Activated CD4-positive, alpha-beta T cell treated with anti-CD3 and anti-CD28 coated beads, Interleukin-2, amount 50 U/mL, for 24 hours (primary cell): ENCODE results near the gene GALNT9.
"Not testable (repeated sequence)": the region's sequence is repeated elsewhere in the genome, so short reads cannot be mapped to it uniquely, and the experiment has no call there.

ENCODE experiments used
- DNase-seq, 2 donors: peaks; one replicate each; pipeline ENCODE4 v3.0.0-alpha.2; 2020; ENCODE audit warnings: low read depth in 1 of 2, low spot score in 1 of 2

GALNT9 gene

GRCh38 chr12:132149526-132149925 lies 179.9 kb downstream of the GALNT9 start:
- DNase-seq: not testable (repeated sequence)

GRCh38 chr12:132148368-132149045 lies 180.9 kb downstream of the GALNT9 start:
- no peak for DNase-seq

GRCh38 chr12:132147423-132148367 lies 181.7 kb downstream of the GALNT9 start:
- DNase-seq: no peak

- DNase-seq: no peak
Observed at GRCh38 chr12:132146772-132147422, 182.5 kb downstream of the GALNT9 start.
